Right lung (tissue), 5 donors: ENCODE measurements around the gene RPL37. TPM values are rescaled to one million over a fixed set of nuclear protein-coding genes. Genes with fewer than 3 reads are reported as not detected.

Experiments used
- polyA plus RNA-seq, 5 donors: library from polyadenylated mRNA; unstranded; fragments of 120-200 nt; gene quantifications; one replicate each; pipeline versions ENCODE4 v1.2.1 to v1.2.3, GENCODE V29; 2013; ENCODE audit warnings: inconsistent platforms in 1 of 5, low replicate concordance in 1 of 5; ENCODE audit not compliant: insufficient read length in 5 of 5, insufficient read depth in 1 of 5

RPL37 gene
- polyA plus RNA-seq, 5 donors: 2,210 to 2,870 (median 2,405) TPM

Other genes starting within 250 kb of the RPL37 start
- 1 to 10 TPM; 2.2 to 4.7 (median 3.4) TPM for gene PTGER4, start 155.3 kb downstream of the RPL37 start, polyA plus RNA-seq
- gene TTC33, start 79.3 kb downstream of the RPL37 start, polyA plus RNA-seq: 10 to 100 TPM; 20.1 to 44.6 (median 36.1) TPM
- 10 to 100 TPM; 43.9 to 90.2 (median 78.8) TPM for gene PRKAA1, start 36.8 kb downstream of the RPL37 start, polyA plus RNA-seq
- 1 to 10 TPM; 4.3 to 7.4 (median 6.7) TPM for gene CARD6, start 6.1 kb upstream of the RPL37 start, polyA plus RNA-seq
- gene C7, start 74.3 kb upstream of the RPL37 start, polyA plus RNA-seq: 100 to 1,000 TPM; 406 to 534 (median 507) TPM
- gene MROH2B, start 236.1 kb upstream of the RPL37 start, polyA plus RNA-seq: 1 to 10 TPM in 1 of 5 donors, under 1 TPM in 4; 0.13 to 2.7 (median 0.85) TPM